ENCODE data around the gene INPP5A. TPM values are rescaled to one million over a fixed set of nuclear protein-coding genes. Genes with fewer than 3 reads are reported as not detected.

The INPP5A gene
- total RNA-seq, result 34.7 and 37.8 TPM in 2 replicates

GRCh38 chr10:132537684-132538001 lies at the start of gene INPP5A:
TSS of gene INPP5A (plus strand) at chr10:132537787. CDS start at chr10:132538097, 310 bp downstream.

GRCh38 chr10:132785723-132786475 lies 248.3 kb downstream of the INPP5A start, which contains the start of gene NKX6-2:
TSS of gene NKX6-2 (minus strand) at chr10:132786147. CDS start at chr10:132785948, 199 bp downstream.

Other genes starting within 250 kb of the INPP5A start
- gene STK32C, start 229.8 kb upstream of the INPP5A start, total RNA-seq, result 8.0 and 8.5 TPM in 2 replicates
- gene LRRC27, start 205.6 kb upstream of the INPP5A start, total RNA-seq, result 9.7 and 13.1 TPM in 2 replicates
- gene PWWP2B, start 140.6 kb upstream of the INPP5A start, total RNA-seq, result 12.2 and 13.2 TPM in 2 replicates
- not detected in 2 replicates for gene NKX6-2, start 248.4 kb downstream of the INPP5A start, total RNA-seq

Measured in smooth muscle cell of the umbilical artery (primary cell).